PC-3 (cell line): ENCODE measurements around the gene ST6GALNAC4.

Experiments used
- CTCF ChIP-seq: fragments of 300-600 bp; sonication (generic); conservative IDR thresholded peaks from 2 replicates; pipeline ENCODE4 v1.5.1; 2017; ENCODE audit warnings: antibody characterized with exemption, low read depth, mild to moderate bottlenecking, low read length
- EZH2 ChIP-seq: fragments of 300-600 bp; sonication (generic); IDR thresholded peaks from one replicate; pipeline ENCODE4 v1.6.1; 2017; ENCODE audit warnings: antibody characterized with exemption, mild to moderate bottlenecking, low read length; ENCODE audit not compliant: unreplicated experiment
- EZH2phosphoT487 ChIP-seq: fragments of 300-600 bp; sonication (generic); IDR thresholded peaks from 2 replicates; pipeline ENCODE4 v1.6.1; 2018; ENCODE audit warnings: mild to moderate bottlenecking, antibody characterized with exemption, low read length, borderline replicate concordance

GRCh38 chr9:127961155-127961490, 44.3 kb upstream of the ST6GALNAC4 start:
- no peak for TF ChIP-seq CTCF
- no peak for TF ChIP-seq EZH2phosphoT487
- no peak for TF ChIP-seq EZH2
